Testis (tissue), 3 donors: ENCODE results near the gene ARVCF. TPM values are rescaled to one million over a fixed set of nuclear protein-coding genes. Genes with fewer than 3 reads are reported as not detected.

ENCODE experiments used
- DNase-seq: peaks from one replicate; pipeline ENCODE4 v3.0.0-alpha.2; 2019
- H3K27ac ChIP-seq, 2 donors: fragments of 200-600 bp; sonication (generic); one replicate each; pipeline ENCODE4 v1.5.1; 2019
- H3K27me3 ChIP-seq: fragments of 200-600 bp; sonication (generic); one replicate; pipeline ENCODE4 v1.5.1; 2019
- H3K36me3 ChIP-seq: fragments of 200-600 bp; sonication (generic); one replicate; pipeline ENCODE4 v1.5.1; 2017; ENCODE audit warnings: low read depth; ENCODE audit errors: missing control alignments
- H3K4me1 ChIP-seq: fragments of 200-600 bp; sonication (generic); one replicate; pipeline ENCODE4 v1.5.1; 2019
- H3K4me3 ChIP-seq, 2 donors: fragments of 200-600 bp; sonication (generic); one replicate each; pipeline ENCODE4 v1.5.1; 2017 to 2019
- H3K9me3 ChIP-seq: fragments of 200-600 bp; sonication (generic); one replicate; pipeline ENCODE4 v1.5.1; 2017
- CTCF ChIP-seq, 3 experiments: fragments of 450-650 bp in 2 of 3; fragments of 200-600 bp in 1 of 3; sonication (generic) in 1 of 3; IDR thresholded peaks; one replicate each; pipeline ENCODE4 v1.5.1; 2016 to 2019; ENCODE audit warnings: antibody characterized with exemption in 3 of 3, mild to moderate bottlenecking in 2 of 3, moderate library complexity in 1 of 3
- POLR2A ChIP-seq: fragments of 450-650 bp; IDR thresholded peaks from one replicate; pipeline ENCODE4 v1.6.1; 2017; ENCODE audit warnings: antibody characterized with exemption, mild to moderate bottlenecking, moderate library complexity
- WGBS, 2 donors: methylation state at CpG; one replicate each; pipeline ENCODE4 v1.1.5; 2018; 5-methylcytosine and 5-hydroxymethylcytosine counted together
- intact Hi-C: fragments of 100-400 bp; cut with DNase I; formaldehyde crosslinking; loops from one replicate; pipeline ENCODE4 v1.15.1; 2023; ENCODE audit warnings: low total_unique reads
- polyA plus RNA-seq: library from polyadenylated mRNA; stranded (reverse); fragments of 350-450 nt; fragmentation: Illumina TruSeq; extraction: RNeasy Lipid Tissue Mini Kit (QIAGEN cat#74804); gene quantifications from one replicate; pipeline ENCODE4 v1.2.3, GENCODE V29; 2014; ENCODE audit warnings: low read depth, low replicate concordance; ENCODE audit not compliant: insufficient read depth
- total RNA-seq, 2 donors: library from RNA; depleted of rRNA; stranded (reverse); fragments of >200 nt; gene quantifications; one replicate each; pipeline ENCODE4 v1.2.3, GENCODE V29; 2016

The ARVCF gene
- total and polyA plus RNA-seq, 3 donors from 2014 or later: 21.1 to 57.7 (median 43.2) TPM

DNA sequence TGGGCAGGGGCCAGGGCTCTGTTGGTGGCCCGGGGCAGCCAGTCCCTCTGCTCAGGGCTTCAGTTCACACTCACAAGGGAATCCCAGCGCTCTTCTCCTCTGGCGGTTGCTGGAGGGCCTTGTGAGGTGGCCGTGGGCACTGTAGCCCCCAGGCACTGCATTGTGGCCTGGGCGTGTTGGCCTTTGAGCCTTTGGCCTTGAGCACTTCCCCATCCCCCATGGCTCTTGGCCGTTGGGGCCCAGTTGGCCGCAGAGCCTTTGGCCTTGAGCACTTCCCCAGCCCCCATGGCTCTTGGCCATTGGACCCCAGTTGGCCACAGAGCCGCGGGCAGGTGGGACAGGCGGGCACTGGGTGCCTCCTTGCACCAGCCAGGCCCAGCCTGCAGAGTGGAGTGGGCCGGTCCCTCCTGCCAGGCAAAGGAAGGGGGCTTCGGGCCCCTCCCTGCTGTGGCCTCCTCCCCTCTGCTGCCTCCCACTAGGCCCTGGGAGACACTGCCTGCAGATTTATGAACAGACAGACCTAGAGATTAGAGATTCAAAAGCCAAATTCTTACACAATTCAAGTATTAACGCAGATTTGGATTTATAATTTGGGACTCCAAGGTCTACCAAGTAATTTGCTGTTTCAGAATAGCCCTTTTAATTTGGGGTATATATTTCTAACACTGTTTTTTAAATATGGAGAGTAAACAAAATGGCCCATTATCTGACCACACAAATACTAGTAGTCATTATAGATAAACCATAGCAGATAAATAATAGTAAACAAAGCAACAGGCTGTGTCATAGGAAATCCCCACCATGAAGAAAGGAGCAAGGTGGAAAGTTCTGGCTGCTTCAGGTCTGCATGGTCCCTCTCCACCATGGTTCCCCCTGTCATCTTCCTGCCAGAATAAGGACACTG lies 56.8 kb downstream of the ARVCF start:
- H3K27ac ChIP-seq: peak overlapping the region in 1 of 2 donors; percentile 62
- no peaks in the 10 kb centered on the region for H3K9me3 ChIP-seq
- H3K4me3 ChIP-seq: peak overlapping the region; percentile 4 to 35
- TF ChIP-seq POLR2A (no peak), CTCF (IDR thresholded peaks at IDR 0.05) (no peak)
- H3K4me1 ChIP-seq: peaks cover 14% of the 10 kb centered on the region
- intact Hi-C loops: no loop called here
- DNase-seq: no peak
- no peaks in the 10 kb centered on the region for H3K36me3 ChIP-seq
- H3K27me3 ChIP-seq: no peaks in the 10 kb centered on the region
- 36 to 43% methylated on average over 4 to 10 of the region's 13 CpGs for WGBS, 2 donors

- Histone ChIP-seq H3K4me1 (peaks cover 14% of the 10 kb centered on the region), H3K4me3 (peak overlapping the region; percentile 4 to 35), H3K36me3 (no peaks in the 10 kb centered on the region), H3K9me3 (no peaks in the 10 kb centered on the region), H3K27me3 (no peaks in the 10 kb centered on the region), H3K27ac (peak overlapping the region in 1 of 2 donors; percentile 62)
- intact Hi-C loops: no loop called here
- WGBS, 2 donors: 11 to 39% methylated on average over 18 to 25 of the region's 30 CpGs
- peak; percentile 84 for DNase-seq
- TF ChIP-seq CTCF (IDR thresholded peaks at IDR 0.05) (no peak), POLR2A (no peak)
Observed at GRCh38 chr22:19959043-19959586, 57.5 kb downstream of the ARVCF start.

- no peaks in the 10 kb centered on the region for H3K27me3 ChIP-seq
- peak overlapping the region in 1 of 2 donors; percentile 62 for H3K27ac ChIP-seq
- peak; percentile 40 for DNase-seq
- intact Hi-C loops: no loop called here
- no peaks in the 10 kb centered on the region for H3K36me3 ChIP-seq
- peaks cover 18% of the 10 kb centered on the region for H3K4me1 ChIP-seq
- no peaks in the 10 kb centered on the region for H3K9me3 ChIP-seq
- TF ChIP-seq CTCF (IDR thresholded peaks at IDR 0.05) (no peak), POLR2A (no peak)
- H3K4me3 ChIP-seq: peak overlapping the region; percentile 4 to 35
- WGBS, 2 donors: 61 to 71% methylated on average over 19 of the region's 19 CpGs
Observed at GRCh38 chr22:19958083-19959042, 58.3 kb downstream of the ARVCF start.

DNA sequence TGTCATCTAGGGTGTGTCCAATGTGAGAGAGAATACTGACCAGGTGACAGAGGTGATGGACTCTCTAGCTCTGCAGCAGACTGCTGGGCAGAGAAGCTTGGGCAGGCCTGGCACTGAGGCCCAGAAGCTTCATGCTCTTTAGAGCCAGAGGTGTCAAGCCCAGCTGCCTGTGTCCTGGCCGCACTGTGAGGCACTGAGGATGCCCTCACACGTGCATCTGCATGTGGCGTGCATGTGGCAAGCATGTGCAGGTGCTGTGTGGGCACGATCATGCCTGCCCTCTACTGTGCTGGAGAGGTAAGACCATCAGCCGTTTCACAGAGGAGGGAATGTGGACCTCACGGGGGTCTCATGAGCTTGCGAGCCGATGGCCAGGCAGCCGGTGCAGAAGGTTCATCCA lies 59.2 kb downstream of the ARVCF start:
- peaks cover 26% of the 10 kb centered on the region for H3K4me1 ChIP-seq
- no peaks in the 10 kb centered on the region for H3K27me3 ChIP-seq
- TF ChIP-seq POLR2A: no peak
- no peak for TF ChIP-seq CTCF (IDR thresholded peaks at IDR 0.05)
- intact Hi-C loops: no loop called here
- H3K36me3 ChIP-seq: no peaks in the 10 kb centered on the region
- no peak for DNase-seq
- no peak overlapping the region for H3K4me3 ChIP-seq
- WGBS, 2 donors: 90 to 98% methylated on average over 6 to 9 of the region's 9 CpGs
- no peaks in the 10 kb centered on the region for H3K9me3 ChIP-seq
- no peak overlapping the region for H3K27ac ChIP-seq
